ENCODE results near the gene FNDC3B.

DNA sequence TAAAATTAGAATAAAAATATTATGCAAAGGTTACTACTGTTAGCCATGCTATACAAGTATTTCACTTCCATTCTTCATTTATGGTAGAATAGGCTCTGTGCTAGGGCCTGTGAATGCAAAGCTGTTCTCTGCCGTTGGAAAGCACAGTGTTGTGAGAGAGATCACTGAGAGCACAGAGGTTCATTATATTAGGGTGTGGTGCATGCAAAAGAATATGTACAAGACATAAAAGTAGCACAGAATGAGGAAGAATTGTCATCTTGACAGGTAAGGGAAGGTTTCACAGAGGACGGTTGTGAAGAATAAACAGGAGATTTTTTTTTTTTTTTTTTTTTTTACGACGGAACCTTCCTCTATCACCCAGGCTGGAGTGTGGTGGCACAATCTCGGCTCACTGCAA, 25.2 kb upstream of the FNDC3B start:
- TF ChIP-seq NFE2L2 (conservative IDR thresholded peaks at IDR 0.05; ENCODE audit: low read length): no peak
- no peak for TF ChIP-seq MAZ (IDR thresholded peaks at IDR 0.05; ENCODE audit: borderline replicate concordance, low read depth, low read length)
- no peak for TF ChIP-seq SMC3 (IDR thresholded peaks at IDR 0.05)
- TF ChIP-seq, protein P1, sequence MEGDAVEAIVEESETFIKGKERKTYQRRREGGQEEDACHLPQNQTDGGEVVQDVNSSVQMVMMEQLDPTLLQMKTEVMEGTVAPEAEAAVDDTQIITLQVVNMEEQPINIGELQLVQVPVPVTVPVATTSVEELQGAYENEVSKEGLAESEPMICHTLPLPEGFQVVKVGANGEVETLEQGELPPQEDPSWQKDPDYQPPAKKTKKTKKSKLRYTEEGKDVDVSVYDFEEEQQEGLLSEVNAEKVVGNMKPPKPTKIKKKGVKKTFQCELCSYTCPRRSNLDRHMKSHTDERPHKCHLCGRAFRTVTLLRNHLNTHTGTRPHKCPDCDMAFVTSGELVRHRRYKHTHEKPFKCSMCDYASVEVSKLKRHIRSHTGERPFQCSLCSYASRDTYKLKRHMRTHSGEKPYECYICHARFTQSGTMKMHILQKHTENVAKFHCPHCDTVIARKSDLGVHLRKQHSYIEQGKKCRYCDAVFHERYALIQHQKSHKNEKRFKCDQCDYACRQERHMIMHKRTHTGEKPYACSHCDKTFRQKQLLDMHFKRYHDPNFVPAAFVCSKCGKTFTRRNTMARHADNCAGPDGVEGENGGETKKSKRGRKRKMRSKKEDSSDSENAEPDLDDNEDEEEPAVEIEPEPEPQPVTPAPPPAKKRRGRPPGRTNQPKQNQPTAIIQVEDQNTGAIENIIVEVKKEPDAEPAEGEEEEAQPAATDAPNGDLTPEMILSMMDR (IDR thresholded peaks at IDR 0.05): no peak
- TF ChIP-seq EP300 (IDR thresholded peaks at IDR 0.05): no peak
- no peak for TF ChIP-seq NPAS2 (CRISPR knock-in tag; IDR thresholded peaks at IDR 0.05; ENCODE audit: borderline replicate concordance)
- TF ChIP-seq POLR2AphosphoS2 (conservative IDR thresholded peaks at IDR 0.05; ENCODE audit: low read length): no peak
- TF ChIP-seq POLR2A (IDR thresholded peaks at IDR 0.05; ENCODE audit: low read length): no peak
- TF ChIP-seq KDM5A (IDR thresholded peaks at IDR 0.05): no peak
- TF ChIP-seq, protein P2, sequence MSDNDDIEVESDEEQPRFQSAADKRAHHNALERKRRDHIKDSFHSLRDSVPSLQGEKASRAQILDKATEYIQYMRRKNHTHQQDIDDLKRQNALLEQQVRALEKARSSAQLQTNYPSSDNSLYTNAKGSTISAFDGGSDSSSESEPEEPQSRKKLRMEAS (IDR thresholded peaks at IDR 0.05): no peak

All from A549 (cell line).